Memory B cell (primary cell): ENCODE data around the gene ATF7.
"Not testable (repeated sequence)": the region's sequence is repeated elsewhere in the genome, so short reads cannot be mapped to it uniquely, and the experiment has no call there.

Experiments used
- ATAC-seq: fragments of 150-1000 bp; cut with Tn5 transposase; 2 replicates; pipeline ENCODE4 v1.10.0; 2021; ENCODE audit warnings: low read depth, mild to moderate bottlenecking, moderate library complexity
- DNase-seq, 2 donors: peaks; one replicate each; pipeline ENCODE4 v3.0.0; 2022; ENCODE audit warnings: low spot score in 2 of 2
- H3K27ac Mint-ChIP-seq: one replicate; pipeline ENCODE4 v1.8.0; 2022; ENCODE audit warnings: mild to moderate bottlenecking, moderate library complexity, mixed read lengths
- H3K27me3 Mint-ChIP-seq: one replicate; pipeline ENCODE4 v1.8.0; 2022; ENCODE audit warnings: mixed read lengths
- H3K36me3 Mint-ChIP-seq: one replicate; pipeline ENCODE4 v1.8.0; 2022; ENCODE audit warnings: mild to moderate bottlenecking, mixed read lengths
- H3K4me1 Mint-ChIP-seq: one replicate; pipeline ENCODE4 v1.8.0; 2022; ENCODE audit warnings: mixed read lengths
- H3K4me3 Mint-ChIP-seq: one replicate; pipeline ENCODE4 v1.8.0; 2022; ENCODE audit warnings: mild to moderate bottlenecking, moderate library complexity, mixed read lengths
- H3K9me3 Mint-ChIP-seq: one replicate; pipeline ENCODE4 v1.8.0; 2022; ENCODE audit warnings: mixed read lengths

Gene ATF7

GRCh38 chr12:53622724-53623123 lies 3.5 kb downstream of the ATF7 start:
- H3K27ac Mint-ChIP-seq: no peak overlapping the region
- no peaks in the 10 kb centered on the region for H3K9me3 Mint-ChIP-seq
- peaks cover 31% of the 10 kb centered on the region for H3K4me1 Mint-ChIP-seq
- DNase-seq: no peak
- no peak for ATAC-seq
- H3K36me3 Mint-ChIP-seq: peaks cover 2% of the 10 kb centered on the region
- no peak overlapping the region for H3K4me3 Mint-ChIP-seq
- H3K27me3 Mint-ChIP-seq: no peaks in the 10 kb centered on the region

GRCh38 chr12:53618275-53618674 lies 7.9 kb downstream of the ATF7 start:
- H3K27ac Mint-ChIP-seq: peak overlapping the region; percentile 89
- H3K36me3 Mint-ChIP-seq: peaks cover 9% of the 10 kb centered on the region
- no peaks in the 10 kb centered on the region for H3K9me3 Mint-ChIP-seq
- H3K27me3 Mint-ChIP-seq: no peaks in the 10 kb centered on the region
- ATAC-seq (no peak), DNase-seq (no peak)
- peaks cover 9% of the 10 kb centered on the region for H3K4me1 Mint-ChIP-seq
- H3K4me3 Mint-ChIP-seq: peak overlapping the region; percentile 80

GRCh38 chr12:53617700-53618099 lies 8.5 kb downstream of the ATF7 start:
- Mint-ChIP-seq H3K4me3 (peak overlapping the region; percentile 75), H3K4me1 (peaks cover 9% of the 10 kb centered on the region), H3K27ac (peak overlapping the region; percentile 89), H3K9me3 (no peaks in the 10 kb centered on the region), H3K36me3 (peaks cover 9% of the 10 kb centered on the region), H3K27me3 (no peaks in the 10 kb centered on the region)
- ATAC-seq: no peak
- no peak for DNase-seq

GRCh38 chr12:53616950-53617349 lies 9.2 kb downstream of the ATF7 start:
- DNase-seq (no peak), ATAC-seq (no peak)
- Mint-ChIP-seq H3K36me3 (peaks cover 9% of the 10 kb centered on the region), H3K27ac (no peak overlapping the region), H3K27me3 (no peaks in the 10 kb centered on the region), H3K4me3 (no peak overlapping the region), H3K9me3 (no peaks in the 10 kb centered on the region), H3K4me1 (peaks cover 9% of the 10 kb centered on the region)

- Mint-ChIP-seq H3K27me3 (no peaks in the 10 kb centered on the region), H3K27ac (no peak overlapping the region), H3K4me1 (peaks cover 9% of the 10 kb centered on the region), H3K9me3 (no peaks in the 10 kb centered on the region), H3K36me3 (peaks cover 8% of the 10 kb centered on the region), H3K4me3 (no peak overlapping the region)
- ATAC-seq (no peak), DNase-seq (no peak)
These were observed 12.4 kb downstream of the ATF7 start for GRCh38 chr12:53613821-53614220.

GRCh38 chr12:53612978-53613377 lies 13.2 kb downstream of the ATF7 start:
- DNase-seq (no peak), ATAC-seq (no peak)
- peaks cover 8% of the 10 kb centered on the region for H3K4me1 Mint-ChIP-seq
- no peaks in the 10 kb centered on the region for H3K9me3 Mint-ChIP-seq
- H3K4me3 Mint-ChIP-seq: no peak overlapping the region
- H3K27me3 Mint-ChIP-seq: no peaks in the 10 kb centered on the region
- H3K36me3 Mint-ChIP-seq: peaks cover 11% of the 10 kb centered on the region
- H3K27ac Mint-ChIP-seq: no peak overlapping the region

GRCh38 chr12:53611304-53611703 lies 14.9 kb downstream of the ATF7 start:
- peaks cover 4% of the 10 kb centered on the region for H3K4me1 Mint-ChIP-seq
- H3K27ac Mint-ChIP-seq: no peak overlapping the region
- ATAC-seq: no peak
- no peak overlapping the region for H3K4me3 Mint-ChIP-seq
- no peak for DNase-seq
- H3K9me3 Mint-ChIP-seq: no peaks in the 10 kb centered on the region
- no peaks in the 10 kb centered on the region for H3K27me3 Mint-ChIP-seq
- H3K36me3 Mint-ChIP-seq: peaks cover 11% of the 10 kb centered on the region

GRCh38 chr12:53606688-53607087 lies 19.5 kb downstream of the ATF7 start:
- not testable (repeated sequence) for DNase-seq, H3K36me3 Mint-ChIP-seq, H3K9me3 Mint-ChIP-seq, H3K27ac Mint-ChIP-seq, H3K27me3 Mint-ChIP-seq, ATAC-seq, H3K4me3 Mint-ChIP-seq
- H3K4me1 Mint-ChIP-seq: peaks cover 22% of the 10 kb centered on the region

GRCh38 chr12:53604581-53604980 lies 21.6 kb downstream of the ATF7 start:
- Mint-ChIP-seq H3K36me3 (peaks cover 11% of the 10 kb centered on the region), H3K4me1 (peaks cover 27% of the 10 kb centered on the region), H3K4me3 (no peak overlapping the region), H3K27ac (no peak overlapping the region), H3K27me3 (no peaks in the 10 kb centered on the region), H3K9me3 (no peaks in the 10 kb centered on the region)
- DNase-seq: no peak
- no peak for ATAC-seq

- H3K36me3 Mint-ChIP-seq: peaks cover 11% of the 10 kb centered on the region
- no peaks in the 10 kb centered on the region for H3K27me3 Mint-ChIP-seq
- no peaks in the 10 kb centered on the region for H3K9me3 Mint-ChIP-seq
- ATAC-seq (no peak), DNase-seq (no peak)
- peaks cover 27% of the 10 kb centered on the region for H3K4me1 Mint-ChIP-seq
- H3K27ac Mint-ChIP-seq: no peak overlapping the region
- H3K4me3 Mint-ChIP-seq: no peak overlapping the region
These were observed 22.4 kb downstream of the ATF7 start for GRCh38 chr12:53603804-53604203.

GRCh38 chr12:53603196-53603595 lies 23.0 kb downstream of the ATF7 start:
- Mint-ChIP-seq H3K9me3 (no peaks in the 10 kb centered on the region), H3K36me3 (peaks cover 11% of the 10 kb centered on the region), H3K27ac (peak overlapping the region; percentile 36), H3K4me1 (peaks cover 26% of the 10 kb centered on the region), H3K4me3 (no peak overlapping the region), H3K27me3 (no peaks in the 10 kb centered on the region)
- DNase-seq (no peak), ATAC-seq (no peak)

GRCh38 chr12:53602176-53602864 lies 23.9 kb downstream of the ATF7 start:
- no peak for ATAC-seq
- Mint-ChIP-seq H3K9me3 (no peaks in the 10 kb centered on the region), H3K27me3 (no peaks in the 10 kb centered on the region), H3K4me1 (peaks cover 26% of the 10 kb centered on the region), H3K36me3 (peaks cover 15% of the 10 kb centered on the region), H3K4me3 (peak overlapping the region; percentile 71), H3K27ac (peak overlapping the region; percentile 24)
- no peak for DNase-seq

- Mint-ChIP-seq H3K27me3 (no peaks in the 10 kb centered on the region), H3K36me3 (peaks cover 15% of the 10 kb centered on the region), H3K27ac (peak overlapping the region; percentile 24), H3K4me1 (peaks cover 26% of the 10 kb centered on the region), H3K9me3 (no peaks in the 10 kb centered on the region), H3K4me3 (peak overlapping the region; percentile 71)
- ATAC-seq: peak; percentile 59
- DNase-seq: no peak
These were observed 24.8 kb downstream of the ATF7 start for GRCh38 chr12:53601296-53601847.

- ATAC-seq (no peak), DNase-seq (no peak)
These were observed 25.5 kb downstream of the ATF7 start for GRCh38 chr12:53600490-53601295.

More at GRCh38 chr12:53600490-53601295, 25.5 kb downstream of the ATF7 start:
- Mint-ChIP-seq H3K4me3 (peak overlapping the region; percentile 34), H3K4me1 (peaks cover 26% of the 10 kb centered on the region), H3K27me3 (no peaks in the 10 kb centered on the region), H3K9me3 (no peaks in the 10 kb centered on the region), H3K36me3 (peaks cover 15% of the 10 kb centered on the region), H3K27ac (no peak overlapping the region)
